Stimulated activated CD8-positive, alpha-beta memory T cell treated with anti-CD3 and anti-CD28 coated beads, Interleukin-2, amount 100 ng/mL, for 48 hours (primary cell): ENCODE results near the gene EPHA2.

Experiments used
- DNase-seq, 2 donors: peaks; one replicate each; pipeline ENCODE4 v3.0.0-alpha.2; 2020; ENCODE audit warnings: low read depth in 2 of 2

Gene EPHA2

DNA sequence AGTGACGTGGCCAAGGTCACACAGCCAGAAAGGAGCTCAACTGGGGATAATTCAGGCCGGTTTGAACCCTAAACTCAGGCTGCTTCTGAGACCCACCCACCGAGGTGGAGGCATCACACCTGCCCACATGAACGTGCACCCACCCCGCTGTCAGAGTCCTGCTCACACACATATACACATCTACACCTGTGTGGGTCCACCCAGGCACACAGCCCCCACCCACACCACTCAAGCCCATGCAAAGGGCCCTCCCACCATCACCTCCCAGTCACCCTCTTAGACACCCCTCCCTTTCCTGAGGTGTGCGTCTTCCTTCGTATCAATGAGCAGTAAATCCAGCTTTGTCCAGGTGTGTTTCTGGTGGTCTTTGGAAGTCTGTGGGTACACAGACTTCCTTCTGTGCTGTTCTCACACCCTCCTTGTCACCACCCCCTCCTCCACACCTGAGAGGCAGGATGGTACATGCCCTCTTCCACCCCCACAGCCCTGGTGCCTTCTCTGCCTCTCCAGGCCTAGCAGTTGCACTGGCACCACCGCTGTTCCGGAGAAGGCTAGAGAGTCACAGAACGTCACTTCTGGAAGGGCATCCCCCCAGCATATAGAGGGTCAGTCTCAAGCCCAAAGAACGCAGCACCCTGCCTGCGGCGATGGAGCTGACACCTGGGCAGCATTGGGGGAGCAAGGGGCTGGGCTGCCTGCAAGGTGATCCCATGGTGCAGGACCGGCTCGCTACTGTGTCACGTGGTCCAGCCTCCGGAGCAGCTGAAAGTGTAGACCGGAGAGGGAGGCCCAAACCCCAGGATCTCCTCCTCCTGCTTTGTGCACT is 63.6 kb downstream of the EPHA2 start:
- DNase-seq, result no peak

DNA sequence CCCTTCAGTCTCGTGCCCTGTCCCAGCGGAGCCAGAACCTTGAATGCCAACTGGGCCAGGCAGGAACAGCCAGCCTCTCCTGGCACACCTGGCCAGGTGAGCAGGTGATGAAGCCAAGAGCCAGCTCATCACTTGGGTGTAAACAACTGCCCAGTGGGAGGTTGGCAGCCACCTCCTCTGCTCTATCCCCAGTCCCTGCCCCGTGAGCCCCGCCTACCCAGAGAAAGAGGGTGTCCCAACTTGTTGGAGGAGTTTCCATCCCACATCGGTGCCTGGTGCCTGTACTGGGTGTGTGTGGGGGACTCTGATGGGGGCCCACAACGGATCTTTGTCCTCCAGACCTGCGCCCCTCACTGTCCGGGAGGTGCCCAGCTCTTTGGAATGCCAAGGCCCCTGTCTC is 64.6 kb downstream of the EPHA2 start:
- DNase-seq, result no peak

DNA sequence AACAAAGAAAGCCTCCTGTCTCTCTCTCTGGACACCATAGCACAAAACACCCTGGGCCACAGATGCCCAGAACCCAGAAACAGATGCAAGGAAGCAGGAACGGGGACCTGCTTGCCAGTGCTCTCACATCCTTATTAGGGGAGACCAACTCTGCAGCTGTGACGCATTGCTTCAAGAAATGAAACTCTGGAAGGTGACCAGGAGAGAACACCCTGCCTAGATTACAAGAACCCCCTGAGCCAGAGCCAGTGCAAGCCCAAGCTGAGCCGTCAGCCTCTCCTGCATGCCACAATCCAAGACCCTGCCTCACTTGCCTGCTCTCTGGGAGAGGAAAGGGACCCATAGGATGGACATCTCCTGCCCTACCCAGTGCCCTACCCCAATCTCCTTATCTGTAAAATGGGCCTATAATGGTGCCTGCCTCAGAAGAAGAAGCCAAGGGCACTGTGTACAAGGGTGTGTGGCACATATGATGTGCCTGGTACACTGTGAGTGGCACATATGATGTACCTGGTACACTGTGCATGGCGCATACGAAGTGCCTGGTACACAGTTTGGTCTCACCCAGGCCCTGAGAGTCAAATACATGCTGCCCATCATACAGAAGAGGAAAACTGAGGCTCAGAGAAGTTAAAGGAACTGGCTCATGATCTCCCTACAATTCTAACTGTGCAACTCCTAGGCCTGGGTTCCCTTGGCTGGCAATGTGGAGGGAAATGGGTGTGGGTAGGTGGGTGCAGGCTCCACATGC is 65.6 kb downstream of the EPHA2 start:
- DNase-seq, result no peak

DNA sequence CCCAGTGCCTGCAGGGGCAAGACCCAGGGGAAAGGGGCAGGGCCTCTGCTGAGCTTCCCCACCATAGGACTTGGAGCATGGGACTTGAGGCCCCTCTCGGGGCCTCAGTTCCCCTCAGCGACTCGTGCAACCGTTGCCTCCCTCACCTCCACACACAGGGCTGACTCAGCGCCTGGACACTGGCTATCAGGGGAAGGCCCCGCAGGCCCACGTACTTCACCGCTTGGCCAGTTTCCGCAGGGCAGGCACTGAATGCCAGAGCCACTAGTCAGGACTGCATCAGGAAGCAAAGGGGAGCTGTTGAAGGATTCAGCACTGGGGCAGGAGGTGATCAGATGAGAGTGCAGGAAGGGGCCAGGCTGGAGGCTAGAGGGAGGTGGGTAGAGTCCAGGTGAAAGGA is 66.9 kb downstream of the EPHA2 start:
- DNase-seq, result no peak

GRCh38 chr1:16088351-16088911 is 67.4 kb downstream of the EPHA2 start:
- no peak for DNase-seq

- no peak for DNase-seq
Measured at GRCh38 chr1:16087733-16088132, 68.1 kb downstream of the EPHA2 start.

GRCh38 chr1:16085522-16085921 is 70.3 kb downstream of the EPHA2 start:
- DNase-seq, result no peak

DNA sequence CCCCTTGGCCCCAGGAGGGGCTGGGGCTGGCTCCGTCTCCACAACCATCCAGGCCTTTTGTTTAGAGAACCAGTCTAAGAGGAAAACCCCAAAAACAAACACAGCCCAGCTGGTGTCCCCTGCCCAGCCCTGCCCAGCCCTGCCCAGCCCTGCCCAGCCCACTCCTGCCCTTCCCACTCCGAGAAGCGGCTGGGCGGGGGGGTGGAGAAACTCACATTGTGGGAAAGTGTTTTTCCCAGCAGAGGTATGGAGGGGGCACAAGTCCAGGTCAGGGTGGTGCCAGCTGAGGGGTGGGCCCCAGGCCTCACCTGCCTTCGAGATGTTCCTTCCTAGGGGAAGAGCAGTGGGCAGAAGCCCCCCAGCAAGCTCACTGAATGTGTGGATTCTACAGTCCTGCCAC is 72.4 kb downstream of the EPHA2 start:
- DNase-seq, result no peak

DNA sequence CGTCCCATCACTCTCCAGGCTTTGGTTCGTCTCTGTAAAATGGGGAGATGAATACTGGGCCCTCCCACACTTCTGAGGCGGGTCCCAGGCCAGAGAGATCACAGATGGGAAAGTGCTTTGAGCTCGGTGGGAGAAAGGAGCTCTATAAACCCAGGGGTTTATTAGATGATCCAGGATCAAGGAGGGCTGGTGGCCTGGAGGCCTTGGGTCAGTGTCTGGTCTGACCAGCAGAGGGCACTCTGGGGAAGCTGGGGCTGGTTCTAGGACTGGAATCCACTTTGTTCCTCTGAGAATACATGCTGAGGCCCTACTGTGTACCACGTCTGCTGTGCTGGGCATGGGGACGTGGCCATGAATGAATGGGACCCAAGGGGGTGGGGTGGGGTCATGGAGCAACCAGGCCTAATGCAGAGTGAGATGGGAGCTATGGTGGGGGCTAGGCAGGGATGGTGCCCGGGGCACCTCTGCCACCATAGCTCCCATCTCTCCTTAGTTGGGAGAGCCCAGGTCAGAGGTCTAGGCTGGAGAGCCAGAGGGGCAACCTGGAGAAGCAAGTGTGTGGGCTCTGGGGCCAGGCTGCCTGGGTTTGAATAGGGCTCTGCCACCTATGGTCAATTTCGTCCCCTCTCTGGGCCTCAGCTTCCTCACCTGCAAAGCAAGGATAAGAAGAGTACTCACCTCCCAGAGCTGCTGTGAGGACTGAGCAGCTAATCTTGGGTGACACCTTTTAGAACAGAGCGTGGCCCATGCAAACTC is 73.4 kb downstream of the EPHA2 start:
- DNase-seq, result peak; percentile 48 to 56

DNA sequence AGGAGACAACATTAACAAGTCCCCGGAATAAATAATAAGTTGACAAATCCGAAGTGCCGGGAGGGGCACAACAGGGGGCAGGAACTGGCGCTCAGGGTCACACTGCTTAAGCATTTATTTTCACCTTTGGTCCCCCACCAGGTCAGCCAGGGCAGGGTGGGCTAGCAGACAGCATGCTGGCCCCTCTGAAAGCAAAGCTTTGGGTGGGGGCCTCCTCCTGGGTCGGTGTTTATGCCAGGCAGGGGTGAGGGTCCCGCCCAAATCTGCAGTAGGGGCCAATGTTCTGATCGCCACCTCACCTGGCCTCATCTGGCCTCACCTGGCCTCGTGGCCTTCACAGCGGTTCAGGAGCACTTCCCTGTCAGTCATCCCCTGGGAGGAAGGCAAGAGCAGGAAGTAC is 74.2 kb downstream of the EPHA2 start:
- DNase-seq, result no peak

DNA sequence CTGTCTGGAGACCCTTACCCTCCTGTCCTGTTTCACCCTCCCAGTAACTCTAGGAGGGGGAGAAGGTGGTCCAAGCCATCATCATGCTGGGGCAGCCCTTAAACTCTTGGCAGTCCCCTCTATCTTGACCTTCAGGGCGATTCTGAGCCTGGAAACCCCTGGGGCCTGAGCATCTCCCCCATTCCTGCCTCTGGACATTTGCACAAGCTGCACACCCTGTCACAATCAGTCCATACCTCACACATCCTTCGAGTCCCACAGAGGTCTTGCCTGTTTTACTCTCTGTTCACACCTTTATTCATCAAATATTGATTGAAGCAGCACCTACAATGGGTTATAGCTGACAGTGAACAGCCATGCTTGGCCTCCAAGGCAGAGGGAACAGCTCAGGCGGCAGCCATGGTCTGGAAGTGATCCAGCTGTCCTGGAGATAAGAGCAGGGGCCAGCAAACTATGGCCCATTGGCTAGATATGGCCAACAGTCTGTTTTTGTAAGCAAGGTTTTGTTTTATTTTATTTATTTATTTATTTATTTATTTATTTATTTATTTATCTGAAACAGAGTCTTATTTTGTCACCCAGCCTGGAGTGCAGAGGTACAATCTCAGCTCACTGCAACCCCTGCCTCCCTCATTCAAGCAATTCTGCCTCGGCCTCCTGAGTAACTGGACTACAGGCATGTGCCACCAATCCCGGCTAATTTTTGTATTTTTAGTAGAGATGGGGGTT is 75.3 kb downstream of the EPHA2 start:
- DNase-seq, result no peak

DNA sequence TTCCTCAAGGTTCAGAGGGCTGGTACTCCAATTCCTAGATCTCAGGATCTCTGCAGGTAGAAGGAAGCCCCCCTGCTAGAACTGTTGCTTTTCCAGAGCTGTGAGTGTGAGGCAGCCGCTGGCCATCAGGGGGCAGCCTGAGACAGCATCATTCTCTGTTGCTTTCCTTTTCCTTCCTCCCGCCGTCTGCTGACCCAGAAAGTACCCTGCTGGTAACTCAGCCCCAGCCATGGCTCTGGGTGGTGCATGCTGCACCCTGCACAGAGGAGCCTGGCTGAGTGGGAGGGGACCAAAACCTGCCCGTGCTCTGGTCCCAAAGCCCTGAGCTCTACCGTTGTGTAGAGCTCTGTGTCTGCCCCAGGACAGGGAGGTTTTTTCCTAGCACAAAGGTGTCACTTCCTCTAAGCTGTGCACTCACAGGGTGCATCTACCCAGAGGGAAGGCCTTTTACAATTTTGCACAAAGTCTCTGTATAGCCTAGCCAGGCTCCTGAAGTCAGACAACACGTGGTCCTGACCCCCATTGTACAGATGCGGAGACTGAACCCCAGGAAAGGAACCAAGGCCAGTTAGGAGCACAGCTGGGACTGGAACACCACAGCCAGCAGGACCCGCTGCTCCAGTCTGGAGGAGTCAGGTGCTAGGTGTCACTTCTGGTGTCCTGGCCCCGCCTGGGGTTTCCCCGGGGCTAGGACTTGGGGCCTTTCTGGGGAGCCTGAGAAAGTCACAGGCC is 76.8 kb downstream of the EPHA2 start:
- peak; percentile 45 to 64 for DNase-seq

DNA sequence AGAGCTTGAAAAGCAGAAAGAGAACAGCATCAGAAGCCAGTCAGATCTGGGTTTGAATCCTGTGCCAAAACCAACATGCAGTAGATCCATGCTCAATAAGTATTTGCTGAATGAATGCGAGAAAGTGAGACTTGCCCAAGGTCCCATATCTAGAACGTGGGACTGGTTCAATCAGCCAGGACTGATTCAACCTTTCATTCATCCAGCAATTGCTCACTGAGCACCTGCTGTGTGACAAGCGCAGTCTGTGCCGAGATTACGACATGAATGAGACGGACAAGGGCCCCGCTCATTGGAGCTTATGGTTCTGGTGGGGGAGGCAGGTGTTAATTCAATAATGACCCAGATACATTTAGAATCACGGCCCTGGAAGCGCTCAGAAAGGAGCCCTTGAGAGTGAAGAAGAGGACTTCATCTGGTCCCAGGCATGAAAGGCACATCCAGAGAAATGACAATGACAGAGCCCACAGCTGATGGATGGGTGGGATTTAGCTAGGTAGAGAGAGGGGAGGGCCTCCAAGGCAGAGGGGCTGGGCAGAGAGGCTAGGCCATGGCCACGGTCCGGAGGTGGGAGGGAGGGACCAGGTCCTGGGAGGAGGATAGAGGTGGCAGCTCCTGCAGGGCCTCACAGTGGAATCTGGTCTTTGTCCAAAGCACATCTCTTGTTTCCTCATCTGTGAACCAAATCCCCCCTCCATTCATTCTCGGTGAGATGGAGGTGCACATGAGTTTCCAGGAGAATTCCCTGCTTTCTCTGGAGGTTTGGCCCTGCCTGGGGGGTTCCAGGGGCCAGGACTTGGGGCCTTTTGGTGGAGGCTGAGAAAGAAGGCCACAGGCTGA is 78.2 kb downstream of the EPHA2 start:
- no peak for DNase-seq

- DNase-seq, result no peak
Measured at GRCh38 chr1:16076865-16077238, 79.0 kb downstream of the EPHA2 start.

DNA sequence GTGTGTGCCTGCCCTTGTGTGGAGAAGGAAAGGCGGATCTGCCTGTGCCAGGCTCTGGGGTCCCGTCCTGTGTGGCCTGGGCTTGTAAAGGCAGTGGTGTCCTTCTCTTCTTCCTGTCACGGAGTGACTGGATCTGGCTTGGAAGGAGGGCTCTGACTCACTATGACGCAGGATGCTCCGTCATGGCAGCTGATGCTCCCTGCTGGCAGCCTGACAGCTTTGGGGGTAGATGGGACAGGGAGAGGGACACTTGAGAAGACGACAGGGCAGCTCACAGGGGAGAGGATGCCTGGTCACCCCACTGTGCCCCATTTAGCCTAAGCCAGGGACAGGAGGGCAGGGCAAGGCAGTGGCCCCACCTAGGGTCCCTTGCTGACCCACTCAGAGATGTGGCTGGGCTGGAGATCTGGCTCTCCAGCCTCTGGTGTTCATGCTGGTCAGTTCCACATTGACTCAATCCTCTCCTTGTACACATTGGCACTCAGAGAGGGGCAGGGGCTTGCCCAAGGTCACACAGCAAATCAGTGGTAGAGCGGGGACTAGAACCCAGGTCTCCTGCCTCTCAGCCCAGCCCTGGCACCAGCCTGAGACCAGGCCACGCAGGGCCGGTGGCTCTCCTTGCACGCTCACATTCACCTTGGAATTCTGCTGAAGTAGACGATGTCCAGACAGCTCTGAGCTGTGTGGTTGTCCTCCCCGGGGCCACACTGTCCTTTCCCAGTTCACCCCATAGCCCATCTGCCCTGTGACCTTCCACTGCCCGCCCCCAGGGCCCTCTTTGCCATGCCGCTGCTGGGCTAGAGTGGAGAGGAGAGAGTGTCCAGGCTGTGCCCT is 79.6 kb downstream of the EPHA2 start:
- DNase-seq, result no peak

DNA sequence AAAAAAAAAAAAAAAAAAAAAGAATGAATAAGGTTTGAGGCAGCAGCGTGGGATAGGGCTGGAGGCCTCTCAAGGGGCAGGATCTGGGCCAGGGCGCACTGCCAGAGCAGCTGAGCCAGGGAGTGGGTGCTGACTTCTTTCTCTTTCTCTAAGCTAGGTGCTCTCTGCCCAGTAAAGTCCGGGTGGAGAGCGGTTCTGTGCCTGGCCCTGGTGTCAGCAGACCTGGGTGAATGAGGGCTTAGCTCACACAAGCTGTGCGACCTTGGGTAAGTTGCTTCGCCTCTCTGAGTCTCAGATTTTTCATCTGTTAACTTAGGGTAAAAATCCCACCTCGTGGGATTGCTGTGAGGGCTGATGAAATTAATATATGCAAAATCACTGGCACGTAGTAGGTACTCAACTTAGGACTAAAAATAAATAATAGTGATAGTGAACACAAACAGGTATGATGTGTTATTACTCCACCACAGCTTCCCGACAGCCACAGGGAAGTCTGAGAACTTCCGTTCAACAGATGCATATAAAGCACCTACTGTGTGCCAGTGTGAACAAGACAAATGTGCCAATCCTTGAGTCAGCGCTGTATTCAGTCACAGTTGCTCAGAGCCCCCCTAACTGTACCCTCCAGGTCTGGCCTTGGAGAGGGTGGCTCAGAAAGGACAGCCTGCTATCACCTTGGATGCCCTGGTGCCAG is 80.4 kb downstream of the EPHA2 start:
- no peak for DNase-seq
